HepG2 (cell line): ENCODE results near the gene LAMB4. TPM values are rescaled to one million over a fixed set of nuclear protein-coding genes. Genes with fewer than 3 reads are reported as not detected.

ENCODE experiments used
- ARID4A ChIP-seq: sonication (generic); formaldehyde crosslinking; IDR thresholded peaks from 2 replicates; pipeline ENCODE4 v1.5.0; 2020; ENCODE audit warnings: mild to moderate bottlenecking, missing genetic modification reagents, borderline replicate concordance
- ASH2L ChIP-seq: fragments of 300-600, 200-600 bp; sonication (generic); IDR thresholded peaks from 2 replicates; pipeline ENCODE4 v1.7.0; 2017; ENCODE audit warnings: low read depth, mild to moderate bottlenecking, moderate library complexity, mixed read lengths, low read length; ENCODE audit not compliant: insufficient read length
- CAMTA2 ChIP-seq: sonication (generic); formaldehyde crosslinking; IDR thresholded peaks from 2 replicates; pipeline ENCODE4 v1.4.0; 2020; ENCODE audit warnings: mild to moderate bottlenecking, missing genetic modification reagents, borderline replicate concordance
- FOXP1 ChIP-seq, 2 experiments: fragments of 450-650 bp in 1 of 2; IDR thresholded peaks; 2 replicates each; pipeline ENCODE4 v1.6.1; 2017 to 2018; ENCODE audit warnings: antibody characterized with exemption in 1 of 2
- IKZF4 ChIP-seq: sonication (generic); formaldehyde crosslinking; IDR thresholded peaks from 2 replicates; pipeline ENCODE4 v1.5.1; 2020; ENCODE audit warnings: borderline replicate concordance, mild to moderate bottlenecking, low read depth, missing genetic modification reagents; ENCODE audit errors: not compliant biosample characterization
- MEIS1 ChIP-seq: sonication (generic); formaldehyde crosslinking; IDR thresholded peaks from 2 replicates; pipeline ENCODE4 v1.9.0; 2021; ENCODE audit warnings: mild to moderate bottlenecking, missing genetic modification reagents, moderate library complexity, borderline replicate concordance
- MXD3 ChIP-seq: IDR thresholded peaks from 2 replicates; pipeline ENCODE4 v1.6.1; 2016; ENCODE audit warnings: mild to moderate bottlenecking, missing biosample characterization, missing genetic modification reagents
- POLR2G ChIP-seq: fragments of 200-400 bp; formaldehyde crosslinking; IDR thresholded peaks from 2 replicates; pipeline ENCODE4 v1.6.1; 2018; ENCODE audit warnings: mild to moderate bottlenecking, low read depth, low read length, moderate library complexity
- SRSF1 ChIP-seq: fragments of 200-400 bp; formaldehyde crosslinking; optimal IDR thresholded peaks from 2 replicates; pipeline ENCODE3; 2017; ENCODE audit warnings: mild to moderate bottlenecking, low read depth, low read length, moderate library complexity
- TP53 ChIP-seq: sonication (generic); formaldehyde crosslinking; conservative IDR thresholded peaks from 2 replicates; pipeline ENCODE4 v1.4.0; 2020; ENCODE audit warnings: missing genetic modification reagents
- ZC3H13 ChIP-seq: sonication (generic); formaldehyde crosslinking; IDR thresholded peaks from 2 replicates; pipeline ENCODE4 v1.8.1; 2023; ENCODE audit warnings: mild to moderate bottlenecking, missing genetic modification reagents, moderate library complexity
- ZGPAT ChIP-seq: IDR thresholded peaks from 2 replicates; pipeline ENCODE4 v1.6.1; 2016; ENCODE audit warnings: mild to moderate bottlenecking
- ZNF101 ChIP-seq: sonication (generic); formaldehyde crosslinking; IDR thresholded peaks from 2 replicates; pipeline ENCODE4 v1.4.0; 2020; ENCODE audit warnings: mild to moderate bottlenecking, low read depth, missing genetic modification reagents, borderline replicate concordance
- ZNF329 ChIP-seq: sonication (generic); formaldehyde crosslinking; IDR thresholded peaks from 2 replicates; pipeline ENCODE4 v1.9.0; 2021; ENCODE audit warnings: low read depth, mild to moderate bottlenecking, missing genetic modification reagents
- ZNF563 ChIP-seq: sonication (generic); formaldehyde crosslinking; IDR thresholded peaks from 2 replicates; pipeline ENCODE4 v1.8.0; 2022; ENCODE audit warnings: mild to moderate bottlenecking, moderate library complexity, missing genetic modification reagents
- ZNF652 ChIP-seq: IDR thresholded peaks from 2 replicates; pipeline ENCODE4 v1.6.1; 2016; ENCODE audit warnings: low read depth, borderline replicate concordance
- ZNF704 ChIP-seq: sonication (generic); formaldehyde crosslinking; IDR thresholded peaks from 2 replicates; pipeline ENCODE4 v1.8.1; 2023; ENCODE audit warnings: mild to moderate bottlenecking, inconsistent platforms, moderate library complexity, missing genetic modification reagents, borderline replicate concordance
- ZNF709 ChIP-seq: sonication (generic); formaldehyde crosslinking; IDR thresholded peaks from 2 replicates; pipeline ENCODE4 v1.5.0; 2020; ENCODE audit warnings: mild to moderate bottlenecking, missing genetic modification reagents
- ZNF740 ChIP-seq: sonication (generic); formaldehyde crosslinking; IDR thresholded peaks from 2 replicates; pipeline ENCODE4 v1.4.0; 2020; ENCODE audit warnings: missing genetic modification reagents
- ZNF772 ChIP-seq: sonication (generic); formaldehyde crosslinking; IDR thresholded peaks from 2 replicates; pipeline ENCODE4 v1.5.0; 2020; ENCODE audit warnings: mild to moderate bottlenecking, missing genetic modification reagents
- polyA plus RNA-seq, 8 experiments: library from polyadenylated mRNA; depleted of rRNA in 3 of 8; stranded (reverse) in 7 of 8; unstranded in 1 of 8; fragments of >200 nt; fragmentation: Illumina TruSeq in 4 of 8; extraction: Trizol in 4 of 8; gene quantifications; 2 replicates each; pipeline versions ENCODE4 v1.2.1 to v1.2.3, GENCODE V29; 2011 to 2016; ENCODE audit warnings: low read depth in 4 of 8, missing spikeins in 1 of 8, mixed read lengths in 1 of 8; ENCODE audit not compliant: insufficient read depth in 1 of 8
- total RNA-seq, 5 experiments: library from RNA; depleted of rRNA; stranded (reverse); fragments of >200 nt; fragmentation: Illumina TruSeq; extraction: Trizol; gene quantifications; 2 replicates each; pipeline ENCODE4 v1.2.3, GENCODE V29; 2016; ENCODE audit warnings: low read depth in 1 of 5

The LAMB4 gene
- total and polyA plus RNA-seq, 2 of the 13 experiments (the other 11 are each of a cell fraction or from before 2014, with no cell fraction given) = 0.05 TPM; not detected in 1

GRCh38 chr7:108002726-108003598 is 127.2 kb downstream of the LAMB4 start, which contains the start of gene LAMB1 (continued):
- TF ChIP-seq ASH2L (peak; percentile 61), ZNF740 (CRISPR knock-in tag) (no peak), ZNF329 (CRISPR knock-in tag) (no peak), POLR2G (peak; percentile 95), MXD3 (CRISPR knock-in tag) (no peak), FOXP1 (IDR thresholded peaks at IDR 0.05) (no peak), FOXP1 (CRISPR knock-in tag; IDR thresholded peaks at IDR 0.05) (no peak), MEIS1 (CRISPR knock-in tag) (0 out of 2 replicates have a peak, but pooled peaks have one; percentile 41), ZNF101 (CRISPR knock-in tag) (peak; percentile 19; the same call in 1 of the 2 replicates), IKZF4 (CRISPR knock-in tag) (no peak), ZNF709 (0 out of 2 replicates have a peak, but pooled peaks have one; percentile 18), ARID4A (CRISPR knock-in tag) (peak; percentile 58; the same call in 1 of the 2 replicates), ZNF704 (CRISPR knock-in tag) (peak; percentile 50; the same call in 1 of the 2 replicates), CAMTA2 (CRISPR knock-in tag) (peak; percentile 44; the same call in 1 of the 2 replicates), ZNF652 (CRISPR knock-in tag) (peak; percentile 94), SRSF1 (peak; percentile 82), ZNF772 (CRISPR knock-in tag) (peak; percentile 36; the same call in 1 of the 2 replicates), ZC3H13 (CRISPR knock-in tag) (peak; percentile 61; the same call in 1 of the 2 replicates), ZNF563 (peak; percentile 31; the same call in 1 of the 2 replicates), TP53 (CRISPR knock-in tag) (no peak), ZGPAT (peak; percentile 56; the same call in 1 of the 2 replicates)
